ENCODE measurements around the gene PARL.

PARL gene

DNA sequence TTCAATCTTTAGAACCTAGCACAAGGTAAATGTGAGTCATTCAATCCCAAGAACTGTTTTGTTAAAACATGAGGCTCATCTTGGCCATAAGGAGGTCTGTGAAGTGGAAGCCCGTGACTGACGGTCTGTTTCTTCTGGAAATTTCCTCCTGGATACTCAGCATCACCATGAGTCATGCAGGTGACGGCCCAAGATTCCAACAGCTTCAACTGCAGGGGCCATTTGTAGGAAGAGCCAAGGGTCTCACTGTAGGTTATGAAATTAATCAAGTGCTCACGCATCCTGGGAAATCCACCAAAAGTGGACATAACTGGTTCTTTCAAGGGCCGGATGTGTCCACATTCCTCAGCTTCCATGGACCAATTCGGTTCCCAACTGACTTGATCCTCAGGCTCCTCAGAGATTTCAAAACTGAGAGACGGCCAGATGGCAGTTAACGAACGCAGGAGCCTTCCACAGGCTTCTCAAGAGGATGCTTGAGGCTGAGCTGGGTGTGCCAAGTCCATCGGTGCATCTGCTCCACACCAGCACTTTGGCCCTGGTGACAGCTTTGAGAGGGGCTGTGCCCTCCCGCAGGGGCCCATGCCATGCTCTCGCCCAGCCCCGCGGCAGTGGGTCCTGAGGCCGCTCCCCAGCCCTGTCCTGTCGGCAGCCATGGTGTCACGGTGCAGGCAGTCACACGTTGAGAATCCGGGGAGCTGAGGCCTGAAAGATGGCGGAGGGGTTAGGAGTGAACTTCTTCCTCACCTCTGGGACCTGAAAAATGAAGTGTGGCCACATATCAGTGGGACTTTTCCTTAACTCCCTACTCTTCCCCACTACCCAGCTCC, 67.8 kb downstream of the PARL start:
- CTCF ChIA-PET: interaction anchor here (1.0 to 2.4 kb wide), 4 partner anchors 8 to 67 kb away, joined by 3 to 6 read pairs (median 4); partner anchors contain the start of genes MAP6D1 and PARL
- TF ChIP-seq, protein P1, sequence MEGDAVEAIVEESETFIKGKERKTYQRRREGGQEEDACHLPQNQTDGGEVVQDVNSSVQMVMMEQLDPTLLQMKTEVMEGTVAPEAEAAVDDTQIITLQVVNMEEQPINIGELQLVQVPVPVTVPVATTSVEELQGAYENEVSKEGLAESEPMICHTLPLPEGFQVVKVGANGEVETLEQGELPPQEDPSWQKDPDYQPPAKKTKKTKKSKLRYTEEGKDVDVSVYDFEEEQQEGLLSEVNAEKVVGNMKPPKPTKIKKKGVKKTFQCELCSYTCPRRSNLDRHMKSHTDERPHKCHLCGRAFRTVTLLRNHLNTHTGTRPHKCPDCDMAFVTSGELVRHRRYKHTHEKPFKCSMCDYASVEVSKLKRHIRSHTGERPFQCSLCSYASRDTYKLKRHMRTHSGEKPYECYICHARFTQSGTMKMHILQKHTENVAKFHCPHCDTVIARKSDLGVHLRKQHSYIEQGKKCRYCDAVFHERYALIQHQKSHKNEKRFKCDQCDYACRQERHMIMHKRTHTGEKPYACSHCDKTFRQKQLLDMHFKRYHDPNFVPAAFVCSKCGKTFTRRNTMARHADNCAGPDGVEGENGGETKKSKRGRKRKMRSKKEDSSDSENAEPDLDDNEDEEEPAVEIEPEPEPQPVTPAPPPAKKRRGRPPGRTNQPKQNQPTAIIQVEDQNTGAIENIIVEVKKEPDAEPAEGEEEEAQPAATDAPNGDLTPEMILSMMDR (IDR thresholded peaks at IDR 0.05; ENCODE audit: insufficient read depth, low read length, missing control alignments): no peak
- POLR2A ChIA-PET: no interaction called here
- DNase-seq (ENCODE audit: low read depth, low spot score): no peak
- no peak overlapping the region for H3K4me3 ChIP-seq (ENCODE audit: low read depth, low read length)

DNA sequence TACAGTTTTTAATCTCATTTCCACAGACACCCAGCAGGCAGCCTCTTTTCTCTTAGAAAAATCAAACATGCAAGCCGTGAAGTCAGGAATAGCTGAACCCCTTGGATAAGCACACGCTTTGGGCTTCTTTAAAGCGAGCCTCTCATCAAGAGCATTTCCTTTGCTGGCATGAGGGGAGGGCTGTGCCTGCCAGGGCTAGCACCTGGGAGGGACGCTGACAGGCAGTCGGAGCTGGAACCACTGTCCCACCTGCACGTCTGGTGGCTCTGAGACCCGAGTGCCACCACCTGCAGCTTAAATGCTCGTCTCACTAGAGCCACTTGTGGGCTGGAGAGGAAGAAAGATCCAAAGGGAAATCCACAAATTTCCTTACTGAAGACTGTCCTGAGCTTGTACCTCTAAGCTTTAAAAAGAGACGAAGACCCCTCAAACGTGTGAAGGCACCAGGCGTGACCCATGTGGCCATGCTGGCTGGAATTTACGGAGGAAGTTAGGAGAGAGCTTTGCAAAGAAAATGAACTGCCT, 68.7 kb downstream of the PARL start:
- CTCF ChIA-PET: interaction anchor here (1.2 to 2.4 kb wide), 3 partner anchors 9 to 68 kb away, joined by 3 to 6 read pairs (median 5); partner anchors contain the start of genes MAP6D1 and PARL

DNA sequence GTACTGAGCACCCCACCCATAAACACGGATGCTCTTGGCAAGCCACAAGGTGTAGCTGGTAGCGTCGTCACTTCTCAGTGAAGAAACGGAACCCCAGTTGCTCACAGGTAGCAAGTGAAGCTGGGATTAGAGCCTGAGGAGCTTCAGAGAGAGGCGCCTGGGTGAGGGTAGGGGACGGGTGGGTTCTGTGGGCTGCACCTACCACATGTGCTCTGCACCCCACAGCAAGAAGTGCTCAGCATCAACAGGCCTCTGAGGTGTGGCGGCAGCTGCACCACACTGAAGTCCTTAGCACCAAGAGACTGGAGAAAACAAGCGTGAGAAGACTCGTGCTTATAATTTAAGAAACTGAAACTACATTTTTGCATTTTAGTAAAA, 69.1 kb downstream of the PARL start:
- POLR2A ChIA-PET: interaction anchor here (0.7 kb wide), 1 partner anchor 631 kb away, joined by 4 read pairs; no protein-coding TSS in a partner anchor
- DNase-seq (ENCODE audit: low read depth, low spot score): no peak

More for the DNA sequence above, 68.7 kb downstream of the PARL start:
- DNase-seq (ENCODE audit: low read depth, low spot score): no peak
- TF ChIP-seq, protein P1 (IDR thresholded peaks at IDR 0.05; ENCODE audit: insufficient read depth, low read length, missing control alignments): no peak
- H3K4me3 ChIP-seq (ENCODE audit: low read depth, low read length): no peak overlapping the region
- POLR2A ChIA-PET: interaction anchor here (0.7 kb wide), 1 partner anchor 630 kb away, joined by 4 read pairs; no protein-coding TSS in a partner anchor

DNA sequence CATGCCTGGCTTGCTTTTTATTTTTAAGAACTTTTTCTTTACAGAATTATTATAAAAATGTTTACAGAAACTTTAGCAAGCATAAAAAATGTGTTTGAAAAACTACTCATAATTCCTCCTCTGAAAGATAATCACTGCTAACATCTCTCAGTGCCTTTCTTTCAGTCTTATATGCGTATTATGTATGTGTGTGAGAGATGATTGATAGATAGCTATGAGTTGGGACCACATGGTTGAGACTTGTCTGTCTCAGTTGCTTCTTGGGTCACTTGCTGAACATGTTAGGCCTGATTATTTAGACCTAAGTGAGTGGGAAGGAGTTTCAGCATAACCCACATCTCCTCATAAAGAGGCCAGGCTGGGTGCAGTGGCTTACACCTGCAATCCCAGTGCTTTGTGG, 70.4 kb downstream of the PARL start:
- ChIA-PET POLR2A (no interaction called here), CTCF (interaction anchor here (0.8 kb wide), 1 partner anchor 13 kb away, joined by 4 read pairs; no protein-coding TSS in a partner anchor)
- DNase-seq (ENCODE audit: low read depth, low spot score): no peak
- TF ChIP-seq, protein P1 (IDR thresholded peaks at IDR 0.05; ENCODE audit: insufficient read depth, low read length, missing control alignments): no peak
- H3K4me3 ChIP-seq (ENCODE audit: low read depth, low read length): no peak overlapping the region

More for the DNA sequence above, 69.1 kb downstream of the PARL start:
- CTCF ChIA-PET: interaction anchor here (1.2 to 2.4 kb wide), 3 partner anchors 10 to 69 kb away, joined by 3 to 6 read pairs (median 5); partner anchors contain the start of genes MAP6D1 and PARL
- TF ChIP-seq, protein P1 (IDR thresholded peaks at IDR 0.05; ENCODE audit: insufficient read depth, low read length, missing control alignments): no peak
- H3K4me3 ChIP-seq (ENCODE audit: low read depth, low read length): no peak overlapping the region

DNA sequence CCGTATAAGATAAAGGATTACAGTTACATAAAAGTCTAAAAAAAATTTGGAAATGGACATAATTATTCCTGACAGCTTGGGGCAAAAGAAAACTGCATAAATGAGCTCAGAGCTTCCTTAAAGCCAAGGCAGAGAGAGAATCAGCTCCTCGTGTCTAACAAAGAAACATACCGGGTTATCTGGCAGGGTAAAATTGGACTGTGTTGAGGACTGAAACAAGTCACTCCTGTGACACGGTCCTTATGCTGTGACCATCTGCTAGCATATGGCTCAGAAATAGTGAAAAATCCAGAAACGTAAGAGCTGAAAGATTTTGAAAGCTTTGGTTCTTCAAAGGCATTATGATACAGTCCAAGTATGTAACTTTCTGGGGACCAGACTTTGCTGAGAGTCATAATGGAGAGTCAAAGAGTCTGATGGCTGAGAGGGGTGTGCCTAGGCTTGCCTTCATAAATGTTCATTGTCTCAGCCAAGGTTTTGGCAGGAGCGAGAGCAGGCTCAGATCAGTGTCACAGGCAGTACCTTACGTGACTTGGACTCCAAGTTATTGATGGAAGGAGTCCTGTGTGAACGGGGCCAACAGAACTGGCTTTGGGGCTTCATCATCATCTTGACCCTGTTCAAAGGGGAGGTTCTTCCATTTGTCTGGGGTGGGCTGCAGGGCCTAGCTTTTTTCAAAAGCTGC, 71.8 kb downstream of the PARL start:
- POLR2A ChIA-PET: no interaction called here
- TF ChIP-seq, protein P1 (IDR thresholded peaks at IDR 0.05; ENCODE audit: insufficient read depth, low read length, missing control alignments): no peak
- no peak for DNase-seq (ENCODE audit: low read depth, low spot score)
- H3K4me3 ChIP-seq (ENCODE audit: low read depth, low read length): no peak overlapping the region
- CTCF ChIA-PET: interaction anchor here (1.6 kb wide), 1 partner anchor 10 kb away, joined by 6 read pairs; no protein-coding TSS in a partner anchor
